Naive thymus-derived CD4-positive, alpha-beta T cell (primary cell): ENCODE results near the gene APEX1. TPM values are rescaled to one million over a fixed set of nuclear protein-coding genes. Genes with fewer than 3 reads are reported as not detected.
"Not testable (repeated sequence)": the region's sequence is repeated elsewhere in the genome, so short reads cannot be mapped to it uniquely, and the experiment has no call there.

Experiments
- ATAC-seq: fragments of 150-1000 bp; cut with Tn5 transposase; 2 replicates; pipeline ENCODE4 v1.10.0; 2021; ENCODE audit warnings: mild to moderate bottlenecking, moderate library complexity
- CTCF ChIA-PET: fragments of 350-600 bp; sonication (Branson Sonifier 250); formaldehyde crosslinking; loops from one replicate; lab custom pipeline; 2021; ENCODE audit warnings: antibody characterized with exemption; lab: Charles Lee
- POLR2A ChIA-PET: fragments of 350-600 bp; sonication (Branson Sonifier 250); formaldehyde crosslinking; loops from one replicate; lab custom pipeline; 2021; ENCODE audit warnings: antibody characterized with exemption, inconsistent platforms; lab: Charles Lee
- DNase-seq, 9 donors: peaks; one replicate each; pipeline versions ENCODE4 v3.0.0 to v3.0.0-alpha.2; 2020 to 2022; ENCODE audit warnings: mixed read lengths in 1 of 9
- H3K27ac ChIP-seq: one replicate; pipeline ENCODE4 v1.7.0; 2013; ENCODE audit warnings: mild to moderate bottlenecking, low read depth, low read length, moderate library complexity
- H3K27me3 ChIP-seq, 2 donors: one replicate each; pipeline ENCODE4 v1.7.0; 2013; ENCODE audit warnings: low read length in 2 of 2, mild to moderate bottlenecking in 2 of 2, moderate library complexity in 2 of 2; ENCODE audit not compliant: control insufficient read depth in 2 of 2, insufficient read depth in 2 of 2
- H3K36me3 ChIP-seq, 3 experiments: 1 replicate in 2 of 3; 2 replicates in 1 of 3; pipeline ENCODE4 v1.7.0; 2013; ENCODE audit warnings: low read length in 3 of 3, mild to moderate bottlenecking in 3 of 3, moderate library complexity in 1 of 3; ENCODE audit not compliant: insufficient read depth in 3 of 3, control insufficient read depth in 2 of 3
- H3K4me1 ChIP-seq, 2 donors: one replicate each; pipeline ENCODE4 v1.7.0; 2013; ENCODE audit warnings: low read length in 2 of 2, mild to moderate bottlenecking in 2 of 2, moderate library complexity in 1 of 2; ENCODE audit not compliant: control insufficient read depth in 2 of 2, insufficient read depth in 2 of 2
- H3K4me3 ChIP-seq: 2 replicates; pipeline ENCODE4 v1.7.0; 2013; ENCODE audit warnings: mild to moderate bottlenecking, low read length
- H3K9me3 ChIP-seq, 3 experiments: 1 replicate in 2 of 3; 2 replicates in 1 of 3; pipeline ENCODE4 v1.7.0; 2013; ENCODE audit warnings: low read length in 3 of 3; ENCODE audit not compliant: control insufficient read depth in 2 of 3
- H3K27ac Mint-ChIP-seq, 9 donors: one replicate each; pipeline ENCODE4 v1.8.0; 2020 to 2022; ENCODE audit warnings: mixed read lengths in 9 of 9, mild to moderate bottlenecking in 8 of 9, moderate library complexity in 5 of 9, inconsistent platforms in 2 of 9
- H3K27me3 Mint-ChIP-seq, 5 donors: one replicate each; pipeline ENCODE4 v1.8.0; 2021 to 2022; ENCODE audit warnings: mixed read lengths in 5 of 5, mild to moderate bottlenecking in 1 of 5
- H3K36me3 Mint-ChIP-seq, 5 donors: one replicate each; pipeline ENCODE4 v1.8.0; 2020 to 2022; ENCODE audit warnings: mixed read lengths in 5 of 5, mild to moderate bottlenecking in 3 of 5, inconsistent platforms in 1 of 5
- H3K4me1 Mint-ChIP-seq, 7 donors: one replicate each; pipeline ENCODE4 v1.8.0; 2020 to 2022; ENCODE audit warnings: mixed read lengths in 7 of 7, mild to moderate bottlenecking in 3 of 7, inconsistent platforms in 1 of 7
- H3K4me3 Mint-ChIP-seq, 10 donors: one replicate each; pipeline ENCODE4 v1.8.0; 2020 to 2022; ENCODE audit warnings: mild to moderate bottlenecking in 10 of 10, mixed read lengths in 10 of 10, moderate library complexity in 6 of 10, inconsistent platforms in 2 of 10
- H3K9me3 Mint-ChIP-seq, 11 donors: one replicate each; pipeline ENCODE4 v1.8.0; 2020 to 2022; ENCODE audit warnings: mixed read lengths in 11 of 11, mild to moderate bottlenecking in 4 of 11, inconsistent platforms in 1 of 11, moderate library complexity in 1 of 11
- intact Hi-C, 2 donors: fragments of 100-400 bp; cut with micrococcal nuclease; formaldehyde crosslinking; loops; one replicate each; pipeline ENCODE4 v1.15.1; 2023
- polyA plus RNA-seq, 2 donors: library from polyadenylated mRNA; unstranded; fragments of 300-500 nt; fragmentation: Illumina TruSeq; gene quantifications; one replicate each; pipeline ENCODE4 v1.2.3, GENCODE V29; 2021
- total RNA-seq, 6 experiments: library from RNA in 5 of 6; stranded (reverse) in 5 of 6; gene quantifications; 1 replicate in 5 of 6; 2 replicates in 1 of 6; pipeline ENCODE4 v1.2.3 and lab custom pipeline; 2021 to 2026

The APEX1 gene
- total and polyA plus RNA-seq, 7 experiments from 2014 or later: 97.4 to 205 (median 135) TPM

DNA sequence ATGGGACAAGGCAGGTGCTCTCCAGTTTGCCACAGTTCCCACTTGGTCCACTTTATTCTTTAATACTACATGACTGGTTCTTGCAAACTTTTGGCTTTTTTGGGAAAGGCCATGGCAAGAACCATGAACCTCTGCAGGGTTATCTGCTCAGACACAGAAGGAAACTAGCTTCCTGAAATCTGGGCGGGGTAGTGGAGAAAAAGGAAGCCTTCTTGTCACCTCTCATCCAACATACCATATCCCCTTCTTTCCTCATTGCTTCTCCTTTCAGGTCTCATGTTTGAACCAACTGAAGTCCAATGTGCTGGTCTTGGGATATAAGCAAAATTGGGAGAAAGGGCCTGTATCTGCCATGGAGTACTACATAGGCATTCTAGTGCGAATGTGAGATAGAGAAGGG, 13.6 kb upstream of the APEX1 start:
- DNase-seq (no peak), ATAC-seq (no peak)
- H3K36me3 Mint-ChIP-seq: peaks cover 0 to 11% (median 6%) of the 10 kb centered on the region in 5 donors
- peak overlapping the region in 4 of 10 donors; percentile 14 to 38 (median 30) for H3K4me3 Mint-ChIP-seq
- Histone ChIP-seq H3K27me3 (no peaks in the 10 kb centered on the region), H3K36me3 (peaks cover 0 to 14% (median 0%) of the 10 kb centered on the region in 3 experiments), H3K27ac (peak overlapping the region; percentile 26), H3K4me3 (no peak overlapping the region), H3K4me1 (peaks cover 13 to 16% of the 10 kb centered on the region in 2 donors), H3K9me3 (no peaks in the 10 kb centered on the region)
- intact Hi-C loops: loop anchor here in 1 of 2 donors (1.0 kb wide), 2 partner anchors 13 to 26 kb away; partner anchors contain the start of gene OSGEP
- peaks cover 18 to 35% (median 23%) of the 10 kb centered on the region in 7 donors for H3K4me1 Mint-ChIP-seq
- H3K27ac Mint-ChIP-seq: peak overlapping the region in 8 of 9 donors; percentile 24 to 95 (median 86)
- ChIA-PET POLR2A (interaction anchor here (0.5 to 3.3 kb wide), 7 partner anchors 8 to 703 kb away, joined by 3 to 14 read pairs (median 3); partner anchors contain the start of genes APEX1, OSGEP and PIP4P1), CTCF (interaction anchor here (1.1 to 2.0 kb wide), 2 partner anchors 15 to 26 kb away, joined by 3 to 7 read pairs; no protein-coding TSS in a partner anchor)
- no peaks in the 10 kb centered on the region for H3K27me3 Mint-ChIP-seq
- peaks cover 0 to 4% (median 0%) of the 10 kb centered on the region in 11 donors for H3K9me3 Mint-ChIP-seq

DNA sequence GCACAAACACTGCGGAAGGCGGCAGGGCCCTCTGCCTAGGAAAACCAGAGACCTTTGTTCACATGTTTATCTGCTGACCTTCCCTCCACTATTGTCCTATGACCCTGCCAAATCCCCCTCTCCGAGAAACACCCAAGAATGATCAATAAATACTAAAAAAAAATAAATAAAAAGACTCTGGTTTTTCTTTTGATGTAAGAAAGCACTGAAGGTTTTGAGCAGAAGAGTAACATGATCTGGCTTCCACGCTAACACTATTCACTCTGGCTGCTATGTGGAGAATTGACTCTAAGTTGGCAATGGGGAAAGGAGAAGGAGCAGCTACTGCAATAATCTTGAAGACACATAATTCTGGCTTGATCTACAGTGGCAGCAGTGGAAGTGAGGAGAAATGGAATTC, 11.4 kb upstream of the APEX1 start:
- POLR2A ChIA-PET: interaction anchor here (1.0 to 1.3 kb wide), 2 partner anchors 12 to 28 kb away, joined by 3 to 5 read pairs; partner anchors contain the start of gene APEX1
- H3K9me3 ChIP-seq, CTCF ChIA-PET, DNase-seq, H3K27ac Mint-ChIP-seq, H3K9me3 Mint-ChIP-seq, intact Hi-C loops, H3K27ac ChIP-seq, ATAC-seq, H3K27me3 ChIP-seq, H3K27me3 Mint-ChIP-seq, H3K4me3 ChIP-seq, H3K4me3 Mint-ChIP-seq: not testable (repeated sequence)
- H3K36me3 Mint-ChIP-seq: peaks cover 7 to 27% (median 19%) of the 10 kb centered on the region in 5 donors
- H3K4me1 ChIP-seq: peaks cover 13 to 16% of the 10 kb centered on the region in 2 donors
- peaks cover 18 to 35% (median 23%) of the 10 kb centered on the region in 7 donors for H3K4me1 Mint-ChIP-seq
- peaks cover 14 to 36% (median 14%) of the 10 kb centered on the region in 3 experiments for H3K36me3 ChIP-seq

DNA sequence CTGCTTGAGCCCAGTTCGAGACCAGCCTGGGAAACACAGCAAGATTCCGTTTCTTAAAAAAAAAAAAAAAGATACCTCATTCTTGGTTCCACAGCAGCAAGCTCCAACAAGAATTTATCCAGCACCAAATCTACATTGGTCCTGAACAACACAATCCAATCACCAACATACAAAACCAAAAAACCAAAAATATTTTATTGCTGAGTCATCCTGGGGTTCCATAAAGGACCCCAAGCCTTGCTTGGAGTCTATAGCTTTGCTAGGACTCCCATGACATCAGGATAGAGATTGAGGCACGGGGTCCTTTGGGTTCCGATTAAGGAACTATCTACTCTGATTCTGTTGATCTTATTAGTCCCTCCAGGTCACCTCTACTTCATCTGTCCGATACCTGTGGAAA, 8.1 kb upstream of the APEX1 start:
- no peak for ATAC-seq
- H3K4me1 Mint-ChIP-seq: peaks cover 2 to 14% (median 4%) of the 10 kb centered on the region in 7 donors

DNA sequence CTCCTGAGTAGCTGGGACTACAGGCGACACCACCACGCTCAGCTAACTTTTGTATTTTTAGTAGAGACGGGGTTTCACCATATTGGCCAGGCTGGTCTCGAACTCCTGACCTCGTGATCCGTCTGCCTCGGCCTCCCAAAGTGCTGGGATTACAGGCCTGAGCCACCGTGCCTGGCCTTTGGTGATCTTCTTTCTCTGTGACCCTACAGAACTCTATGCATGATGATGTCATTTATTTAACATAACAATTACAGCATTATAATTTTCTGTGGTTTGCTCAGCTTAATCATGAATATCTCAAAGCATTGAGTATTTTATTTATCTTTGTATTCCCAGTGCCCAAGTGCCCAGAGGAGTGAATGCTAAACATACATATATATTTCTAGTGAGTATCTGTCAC, 2.2 kb upstream of the APEX1 start:
- not testable (repeated sequence) for ATAC-seq, H3K9me3 Mint-ChIP-seq, DNase-seq, H3K27me3 ChIP-seq, H3K27me3 Mint-ChIP-seq, H3K9me3 ChIP-seq, H3K4me3 ChIP-seq
- intact Hi-C loops: loop anchor here in 1 of 2 donors (10.0 kb wide), 1 partner anchor 1002 kb away; the partner anchor contains the start of gene CHD8
- CTCF ChIA-PET: interaction anchor here (0.8 to 1.3 kb wide), 2 partner anchors 37 to 125 kb away, joined by 5 read pairs; no protein-coding TSS in a partner anchor
- peaks cover 8 to 35% (median 24%) of the 10 kb centered on the region in 5 donors for H3K36me3 Mint-ChIP-seq
- peaks cover 11 to 17% of the 10 kb centered on the region in 2 donors for H3K4me1 ChIP-seq
- H3K27ac ChIP-seq: peak overlapping the region; percentile 85
- H3K4me3 Mint-ChIP-seq: peak overlapping the region; percentile 13 to 60 (median 40)
- POLR2A ChIA-PET: interaction anchor here (1.0 to 4.4 kb wide), 6 partner anchors 9 to 39 kb away, joined by 3 to 47 read pairs (median 3); partner anchors contain the start of gene PNP
- H3K36me3 ChIP-seq: peaks cover 21 to 60% (median 23%) of the 10 kb centered on the region in 3 experiments
- peak overlapping the region in 7 of 9 donors; percentile 13 to 80 (median 60) for H3K27ac Mint-ChIP-seq
- H3K4me1 Mint-ChIP-seq: peaks cover 4 to 20% (median 11%) of the 10 kb centered on the region in 7 donors

More for the DNA sequence above, 8.1 kb upstream of the APEX1 start:
- peaks cover 0 to 4% (median 0%) of the 10 kb centered on the region in 11 donors for H3K9me3 Mint-ChIP-seq
- H3K27ac Mint-ChIP-seq: peak overlapping the region in 2 of 9 donors; percentile 5 to 6
- POLR2A ChIA-PET: interaction anchor here (0.6 kb wide), 1 partner anchor 119 kb away, joined by 4 read pairs; no protein-coding TSS in a partner anchor
- CTCF ChIA-PET: interaction anchor here (0.5 to 0.6 kb wide), 2 partner anchors 60 to 185 kb away, joined by 3 to 4 read pairs; no protein-coding TSS in a partner anchor
- DNase-seq: no peak
- peaks cover 18 to 65% (median 23%) of the 10 kb centered on the region in 3 experiments for H3K36me3 ChIP-seq
- no peak overlapping the region for H3K27ac ChIP-seq
- H3K4me3 ChIP-seq: no peak overlapping the region
- no peaks in the 10 kb centered on the region for H3K27me3 Mint-ChIP-seq
- peaks cover 15 to 46% (median 27%) of the 10 kb centered on the region in 5 donors for H3K36me3 Mint-ChIP-seq
- no peak overlapping the region for H3K4me3 Mint-ChIP-seq
- H3K4me1 ChIP-seq: no peaks in the 10 kb centered on the region
- intact Hi-C loops: no loop called here
- no peaks in the 10 kb centered on the region for H3K9me3 ChIP-seq
- H3K27me3 ChIP-seq: no peaks in the 10 kb centered on the region

DNA sequence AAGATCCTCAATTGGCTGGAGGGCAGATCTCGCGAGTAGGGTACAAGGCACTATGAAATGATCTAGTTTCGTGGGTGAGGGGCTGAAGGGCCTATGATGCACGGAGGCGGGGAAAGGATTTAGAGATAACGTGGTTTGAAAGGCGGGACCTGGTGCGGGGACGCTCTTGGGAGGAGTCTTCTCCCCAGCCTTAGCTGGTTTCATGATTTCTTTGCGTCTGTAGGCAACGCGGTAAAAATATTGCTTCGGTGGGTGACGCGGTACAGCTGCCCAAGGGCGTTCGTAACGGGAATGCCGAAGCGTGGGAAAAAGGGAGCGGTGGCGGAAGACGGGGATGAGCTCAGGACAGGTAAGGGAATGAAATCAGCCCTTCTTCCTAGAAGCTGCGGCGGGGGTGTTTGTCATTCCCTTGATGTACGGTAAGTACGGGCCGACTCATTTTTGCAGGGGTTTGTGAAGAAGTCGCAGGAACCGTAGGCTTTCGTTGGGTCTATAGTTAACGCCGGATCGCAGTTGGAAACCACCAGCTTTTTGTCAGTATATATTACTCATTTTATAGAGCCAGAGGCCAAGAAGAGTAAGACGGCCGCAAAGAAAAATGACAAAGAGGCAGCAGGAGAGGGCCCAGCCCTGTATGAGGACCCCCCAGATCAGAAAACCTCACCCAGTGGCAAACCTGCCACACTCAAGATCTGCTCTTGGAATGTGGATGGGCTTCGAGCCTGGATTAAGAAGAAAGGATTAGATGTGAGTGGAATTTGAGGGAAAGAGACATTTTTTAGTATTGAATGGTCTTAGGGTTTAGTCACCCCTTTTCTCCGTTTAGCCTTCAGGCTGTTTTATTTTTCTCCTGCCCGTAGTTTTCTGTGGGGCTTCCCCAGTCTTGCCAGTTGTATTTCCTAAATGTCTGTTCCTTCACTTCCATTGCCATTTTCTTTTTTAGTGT, 602 bp downstream of the APEX1 start:
- Mint-ChIP-seq H3K36me3 (peaks cover 6 to 31% (median 18%) of the 10 kb centered on the region in 5 donors), H3K27me3 (no peaks in the 10 kb centered on the region), H3K27ac (no peak overlapping the region), H3K9me3 (peaks cover 0 to 1% (median 0%) of the 10 kb centered on the region in 11 donors), H3K4me1 (peaks cover 15 to 39% (median 28%) of the 10 kb centered on the region in 7 donors), H3K4me3 (no peak overlapping the region)
- ChIA-PET CTCF (interaction anchor here (0.9 to 1.5 kb wide), 4 partner anchors 14 to 226 kb away, joined by 3 to 6 read pairs (median 3); no protein-coding TSS in a partner anchor), POLR2A (interaction anchor here (0.5 to 4.4 kb wide), 28 partner anchors 8 to 227 kb away, joined by 3 to 47 read pairs (median 5); partner anchors contain the start of genes PARP2, PNP and TEP1)
- Histone ChIP-seq H3K27me3 (no peaks in the 10 kb centered on the region), H3K36me3 (peaks cover 24 to 56% (median 25%) of the 10 kb centered on the region in 3 experiments), H3K27ac (peak overlapping the region; percentile 85), H3K9me3 (no peaks in the 10 kb centered on the region), H3K4me1 (peaks cover 20 to 27% of the 10 kb centered on the region in 2 donors), H3K4me3 (peak overlapping the region; percentile 80)
- peak; percentile 78 for ATAC-seq
- intact Hi-C loops: loop anchor here (1.0 to 10.0 kb wide), 15 partner anchors 14 to 999 kb away; partner anchors contain the start of genes PARP2 (in 2 of the 2), CCNB1IP1 (in 1 of the 2), CHD8 (in 1 of the 2) and PNP (in 1 of the 2)
- DNase-seq: peak in 1 of 9 donors; percentile 91
